IMR-90 (cell line): Measurements from ENCODE around the gene DHRS12. TPM values are rescaled to one million over a fixed set of nuclear protein-coding genes. Genes with fewer than 3 reads are reported as not detected.

Experiments
- ATAC-seq: fragments of 200-7000 bp; cut with Tn5 transposase; 2 replicates; pipeline ENCODE4 v1.9.1; 2020; ENCODE audit warnings: low read depth, mild to moderate bottlenecking, moderate library complexity
- BruUV-seq: library from RNA; stranded (reverse); fragments of 400-500 nt; replicated peaks from 2 replicates; lab custom pipeline; 2021; lab: Mats Ljungman, UMichigan
- CTCF ChIA-PET: fragments of 300-600 bp; formaldehyde crosslinking; extraction: SDS; loops from one replicate; lab custom pipeline; 2021; ENCODE audit warnings: antibody characterized with exemption; lab: Yijun Ruan, JAX
- POLR2A ChIA-PET: fragments of 300-600 bp; sonication (Branson Sonifier 250); formaldehyde crosslinking; loops from one replicate; lab custom pipeline; 2022; ENCODE audit warnings: antibody characterized with exemption; ENCODE audit not compliant: unreplicated experiment; lab: Charles Lee
- DNase-seq: peaks from one replicate; pipeline ENCODE4 v3.0.0; 2013
- H2AFZ ChIP-seq: replicated peaks from 2 replicates; pipeline ENCODE3; 2013; ENCODE audit warnings: low read length, mild to moderate bottlenecking; ENCODE audit not compliant: poor library complexity
- H2AK5ac ChIP-seq: 2 replicates; pipeline ENCODE4 v1.6.1; 2013; ENCODE audit warnings: low read depth, low read length, inconsistent platforms
- H2AK9ac ChIP-seq: replicated peaks from 2 replicates; pipeline ENCODE3; 2013; ENCODE audit warnings: mild to moderate bottlenecking, low read depth, low read length, moderate library complexity; ENCODE audit not compliant: poor library complexity
- H2BK120ac ChIP-seq: 2 replicates; pipeline ENCODE4 v1.6.1; 2013; ENCODE audit warnings: low read depth, low read length, inconsistent platforms
- H2BK15ac ChIP-seq: 3 replicates; pipeline ENCODE4 v1.6.1; 2013; ENCODE audit warnings: low read depth, low read length, inconsistent platforms
- H2BK20ac ChIP-seq: 2 replicates; pipeline ENCODE4 v1.6.1; 2013; ENCODE audit warnings: low read depth, mild to moderate bottlenecking, inconsistent platforms, low read length, moderate library complexity
- H2BK5ac ChIP-seq: 2 replicates; pipeline ENCODE4 v1.6.1; 2013; ENCODE audit warnings: mild to moderate bottlenecking, low read depth, low read length, inconsistent platforms; ENCODE audit not compliant: poor library complexity, severe bottlenecking
- H3K14ac ChIP-seq: replicated peaks from 2 replicates; pipeline ENCODE4 v1.6.1; 2013; ENCODE audit warnings: low read depth, low read length, inconsistent platforms
- H3K18ac ChIP-seq: 2 replicates; pipeline ENCODE4 v1.6.1; 2013; ENCODE audit warnings: low read depth, low read length, control low read depth
- H3K23ac ChIP-seq: 2 replicates; pipeline ENCODE4 v1.6.1; 2013; ENCODE audit warnings: low read depth, low read length, inconsistent platforms
- H3K27ac ChIP-seq: 2 replicates; pipeline ENCODE4 v1.5.1; 2013; ENCODE audit warnings: mild to moderate bottlenecking, control low read depth, low read length; ENCODE audit not compliant: insufficient read depth
- H3K27me3 ChIP-seq: 2 replicates; pipeline ENCODE4 v1.6.1; 2013; ENCODE audit warnings: low read length; ENCODE audit not compliant: control insufficient read depth, insufficient read depth
- H3K36me3 ChIP-seq: 2 replicates; pipeline ENCODE4 v1.6.1; 2013; ENCODE audit warnings: low read length, mixed read lengths; ENCODE audit not compliant: control insufficient read depth, insufficient read depth
- H3K4ac ChIP-seq: 2 replicates; pipeline ENCODE4 v1.6.1; 2013; ENCODE audit warnings: low read depth, low read length, inconsistent platforms
- H3K4me1 ChIP-seq: 2 replicates; pipeline ENCODE4 v1.6.1; 2013; ENCODE audit warnings: low read length, mixed read lengths; ENCODE audit not compliant: control insufficient read depth, insufficient read depth
- H3K4me2 ChIP-seq: 2 replicates; pipeline ENCODE4 v1.6.1; 2013; ENCODE audit warnings: low read depth, mild to moderate bottlenecking, control low read depth, low read length, moderate library complexity
- H3K4me3 ChIP-seq: 2 replicates; pipeline ENCODE4 v1.5.1; 2013; ENCODE audit warnings: low read depth, mild to moderate bottlenecking, control low read depth, low read length, moderate library complexity; ENCODE audit not compliant: insufficient read depth
- H3K56ac ChIP-seq: 2 replicates; pipeline ENCODE4 v1.6.1; 2013; ENCODE audit warnings: low read length, inconsistent platforms; ENCODE audit not compliant: insufficient read depth; ENCODE audit errors: extremely low read depth
- H3K79me1 ChIP-seq, 2 experiments: 2 replicates each; pipeline ENCODE4 v1.6.1; 2013; ENCODE audit warnings: low read length in 2 of 2, inconsistent platforms in 1 of 2, low read depth in 1 of 2
- H3K9ac ChIP-seq: 2 replicates; pipeline ENCODE4 v1.6.1; 2013; ENCODE audit warnings: low read depth, low read length, control low read depth
- H3K9me1 ChIP-seq: 2 replicates; pipeline ENCODE4 v1.6.1; 2013; ENCODE audit warnings: low read length, inconsistent platforms; ENCODE audit not compliant: insufficient read depth
- H3K9me3 ChIP-seq: 2 replicates; pipeline ENCODE4 v1.6.1; 2013; ENCODE audit warnings: low read length; ENCODE audit not compliant: control insufficient read depth, insufficient read depth
- H4K20me1 ChIP-seq: 2 replicates; pipeline ENCODE4 v1.6.1; 2013; ENCODE audit warnings: low read length, inconsistent platforms; ENCODE audit not compliant: insufficient read depth
- H4K5ac ChIP-seq: 2 replicates; pipeline ENCODE4 v1.6.1; 2013; ENCODE audit warnings: mild to moderate bottlenecking, low read depth, low read length, control low read depth
- H4K8ac ChIP-seq, 2 experiments: 2 replicates each; pipeline ENCODE4 v1.6.1; 2013; ENCODE audit warnings: low read depth in 2 of 2, low read length in 2 of 2, control low read depth in 1 of 2, inconsistent platforms in 1 of 2
- H4K91ac ChIP-seq: 2 replicates; pipeline ENCODE4 v1.6.1; 2013; ENCODE audit warnings: low read depth, low read length, inconsistent platforms; ENCODE audit not compliant: insufficient read depth
- BHLHE40 ChIP-seq: fragments of 150-350 bp; IDR thresholded peaks from 2 replicates; pipeline ENCODE4 v1.6.1; 2016; ENCODE audit warnings: mild to moderate bottlenecking, low read depth, low read length
- CEBPB ChIP-seq: IDR thresholded peaks from 2 replicates; pipeline ENCODE4 v1.6.1; 2012; ENCODE audit warnings: low read depth, low read length, improper control_type of control experiment
- CHD1 ChIP-seq: IDR thresholded peaks from 2 replicates; pipeline ENCODE4 v1.6.1; 2012; ENCODE audit warnings: low read depth, low read length, improper control_type of control experiment
- ELK1 ChIP-seq: fragments of 150-350 bp; IDR thresholded peaks from 2 replicates; pipeline ENCODE4 v1.6.1; 2016; ENCODE audit warnings: low read depth, mild to moderate bottlenecking, low read length, moderate library complexity, borderline replicate concordance
- MAFK ChIP-seq: IDR thresholded peaks from 2 replicates; pipeline ENCODE4 v1.6.1; 2012; ENCODE audit warnings: low read depth, low read length, improper control_type of control experiment
- MAZ ChIP-seq: IDR thresholded peaks from 2 replicates; pipeline ENCODE4 v1.6.1; 2012; ENCODE audit warnings: low read depth, mild to moderate bottlenecking, low read length, improper control_type of control experiment, moderate library complexity, borderline replicate concordance
- MXI1 ChIP-seq: IDR thresholded peaks from 2 replicates; pipeline ENCODE4 v1.6.1; 2012; ENCODE audit warnings: low read depth, mild to moderate bottlenecking, low read length, moderate library complexity, borderline replicate concordance
- NFE2L2 ChIP-seq: fragments of 150-350 bp; IDR thresholded peaks from 2 replicates; pipeline ENCODE4 v1.6.1; 2016; ENCODE audit warnings: low read depth, mild to moderate bottlenecking, low read length
- POLR2A ChIP-seq: IDR thresholded peaks from 2 replicates; pipeline ENCODE4 v1.6.1; 2012; ENCODE audit warnings: mild to moderate bottlenecking, low read depth, low read length
- RAD21 ChIP-seq: IDR thresholded peaks from 2 replicates; pipeline ENCODE4 v1.6.1; 2012; ENCODE audit warnings: low read length, improper control_type of control experiment
- RCOR1 ChIP-seq: IDR thresholded peaks from 2 replicates; pipeline ENCODE4 v1.6.1; 2012; ENCODE audit warnings: mild to moderate bottlenecking, low read length, improper control_type of control experiment; ENCODE audit not compliant: insufficient replicate concordance
- RFX5 ChIP-seq: IDR thresholded peaks from 2 replicates; pipeline ENCODE4 v1.8.0; 2012; ENCODE audit warnings: low read depth, mild to moderate bottlenecking, low read length, moderate library complexity
- SMC3 ChIP-seq: fragments of 150-350 bp; IDR thresholded peaks from 2 replicates; pipeline ENCODE4 v1.6.1; 2016; ENCODE audit warnings: low read depth, mild to moderate bottlenecking, antibody characterized with exemption, low read length, moderate library complexity
- USF2 ChIP-seq: fragments of 150-350 bp; IDR thresholded peaks from 2 replicates; pipeline ENCODE4 v1.6.1; 2017; ENCODE audit warnings: mild to moderate bottlenecking, antibody characterized with exemption, low read length, low read depth
- WGBS, 2 experiments: methylation state at CpG; one replicate each; pipeline versions ENCODE4 v1.1.5 to v1.1.7; 2013; ENCODE audit warnings: missing lambda C conversion rate in 2 of 2; ENCODE audit not compliant: insufficient read length in 1 of 2; ENCODE audit errors: extremely low coverage in 2 of 2; 5-methylcytosine and 5-hydroxymethylcytosine counted together
- dilution Hi-C: fragments of 300-500 bp; cut with HindIII; formaldehyde crosslinking; loops from one replicate; pipeline ENCODE4 v1.14.3; 2018; ENCODE audit warnings: low sequenced_read_pairs; ENCODE audit not compliant: unreplicated experiment
- in situ Hi-C: fragments of 300-500 bp; cut with MboI; formaldehyde crosslinking; loops from 3 replicates; pipeline ENCODE4 v1.14.3; 2019; ENCODE audit warnings: low sequenced_read_pairs, inconsistent platforms, mixed read lengths
- intact Hi-C: fragments of 100-400 bp; cut with micrococcal nuclease; formaldehyde crosslinking; loops from 2 replicates; pipeline ENCODE4 v1.10.0; 2022
- polyA plus RNA-seq, 3 experiments: library from polyadenylated mRNA; depleted of rRNA; stranded (reverse); fragments of >200 nt; gene quantifications; 2 replicates each; pipeline ENCODE4 v1.2.3, GENCODE V29; 2012; ENCODE audit warnings: low replicate concordance in 1 of 3
- total RNA-seq: library from RNA; depleted of rRNA; stranded (reverse); fragments of >200 nt; gene quantifications from 2 replicates; pipeline ENCODE4 v1.2.3, GENCODE V29; 2012

DHRS12 gene
- total and polyA plus RNA-seq, 2 of the 4 experiments (the other 2 are of a cell fraction): 1.3 to 1.6 TPM

DNA sequence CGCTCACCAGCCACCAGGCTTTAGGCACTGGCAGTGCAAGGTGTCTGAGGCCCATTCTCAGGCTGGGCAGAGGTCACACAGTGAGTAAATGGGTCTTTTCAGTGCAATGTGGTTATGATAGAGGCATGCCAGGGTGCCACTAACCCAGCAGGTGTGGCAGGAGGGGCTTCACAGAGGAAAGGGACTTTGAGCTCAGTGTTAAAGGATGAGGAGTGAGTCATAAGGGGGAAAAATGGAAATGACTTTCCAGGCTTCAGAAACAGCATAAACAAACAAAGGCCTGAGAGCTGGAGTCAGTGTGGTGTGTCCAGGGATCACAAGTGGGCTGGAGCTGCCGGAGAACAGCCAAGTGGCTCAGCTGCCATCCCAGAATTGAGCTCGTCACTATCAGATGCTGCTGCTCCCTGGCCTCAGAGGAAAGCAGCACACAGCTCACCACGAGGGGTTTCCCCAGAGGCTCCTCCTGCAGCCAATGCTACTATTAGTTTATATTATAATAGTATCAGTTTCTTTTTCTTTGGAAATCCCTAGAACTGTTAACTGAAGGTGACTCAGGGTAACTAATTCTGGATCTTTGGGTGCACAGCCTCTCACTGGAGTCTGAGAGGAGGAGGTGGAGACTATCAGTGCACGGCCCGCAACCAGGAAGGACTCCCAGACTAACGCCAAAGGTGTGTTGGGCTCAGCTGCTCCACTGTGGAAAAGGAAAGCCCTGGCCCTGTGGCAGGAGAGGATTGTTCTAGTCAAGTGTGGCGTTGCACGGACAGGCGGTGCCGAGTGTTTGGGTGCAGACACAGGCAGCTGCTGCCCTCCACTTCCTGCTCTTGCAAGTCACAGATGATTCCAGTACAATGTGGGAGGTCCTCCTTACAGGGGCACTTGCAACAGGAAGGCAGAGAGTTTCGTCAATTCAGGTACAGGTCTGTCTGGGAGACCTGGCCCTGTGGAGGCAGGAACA lies 39.5 kb downstream of the DHRS12 start (continued):
- no peak for TF ChIP-seq CEBPB

DNA sequence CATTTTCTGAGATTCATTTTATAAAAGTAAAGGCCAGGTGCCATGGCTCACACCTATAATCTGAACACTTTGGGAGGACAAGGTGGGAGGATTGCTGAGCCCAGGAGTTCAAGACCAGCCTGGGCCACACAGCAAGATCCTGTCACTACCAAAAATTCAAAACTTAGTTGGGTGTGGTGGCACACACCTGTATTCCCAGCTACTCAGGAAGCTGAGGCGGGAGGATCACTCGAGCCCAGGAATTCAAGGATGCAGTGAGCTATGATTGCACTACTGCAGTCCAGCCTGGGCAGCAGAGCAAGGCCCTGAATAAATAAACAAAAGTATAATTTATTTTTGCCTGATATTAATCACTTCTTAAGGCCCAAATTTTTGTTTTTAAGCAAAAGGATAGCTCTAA lies 40.5 kb downstream of the DHRS12 start:
- peaks cover 8 to 40% of the 10 kb centered on the region in 2 experiments; a peak in 3 of 4 replicates for H3K79me1 ChIP-seq
- H2AK9ac ChIP-seq: no peak overlapping the region
- no peak overlapping the region for H3K23ac ChIP-seq
- H3K9me1 ChIP-seq: peaks cover 28% of the 10 kb centered on the region
- peaks cover 23% of the 10 kb centered on the region for H3K4me1 ChIP-seq
- no peak overlapping the region for H3K4me2 ChIP-seq
- no peak overlapping the region for H3K18ac ChIP-seq
- ChIA-PET CTCF (interaction anchor here (1.0 kb wide), 1 partner anchor 173 kb away, joined by 3 read pairs; no protein-coding TSS in a partner anchor), POLR2A (no interaction called here)
- no peak overlapping the region for H3K14ac ChIP-seq
- no peak overlapping the region for H2BK5ac ChIP-seq
- H3K27me3 ChIP-seq: no peaks in the 10 kb centered on the region
- no peak overlapping the region for H3K27ac ChIP-seq
- H4K20me1 ChIP-seq: peaks cover 18% of the 10 kb centered on the region
- H3K56ac ChIP-seq: no peak overlapping the region
- H3K36me3 ChIP-seq: peaks cover 4% of the 10 kb centered on the region
- no peak for ATAC-seq
- H2BK120ac ChIP-seq: no peak overlapping the region
- no peak overlapping the region for H4K8ac ChIP-seq
- no peak overlapping the region for H3K4me3 ChIP-seq
- TSS peak; percentile 4 for BruUV-seq
- H3K9me3 ChIP-seq: no peaks in the 10 kb centered on the region
- H2BK20ac ChIP-seq: no peak overlapping the region
- peak overlapping the region; percentile 54; the same call in 1 of the 2 replicates for H2AK5ac ChIP-seq
- WGBS, 2 experiments: no CpG with 5 or more reads among the region's 2 CpGs
- H2BK15ac ChIP-seq: no peak overlapping the region
- no peak overlapping the region for H3K9ac ChIP-seq
- H4K5ac ChIP-seq: no peak overlapping the region
- dilution Hi-C loops: no loop called here
- no peak overlapping the region for H4K91ac ChIP-seq
- in situ Hi-C loops: no loop called here
- intact Hi-C loops: loop anchor here (10.0 kb wide), 1 partner anchor 309 kb away; the partner anchor contains the start of gene INTS6
- no peak overlapping the region for H2AFZ ChIP-seq
- no peak overlapping the region; the same call in 1 of the 2 replicates for H3K4ac ChIP-seq
- DNase-seq: no peak
- TF ChIP-seq RCOR1 (no peak), ELK1 (no peak), MAFK (no peak), MXI1 (no peak), RFX5 (no peak), CEBPB (no peak), NFE2L2 (no peak), SMC3 (no peak), USF2 (no peak), CHD1 (no peak), BHLHE40 (no peak), MAZ (no peak), RAD21 (no peak), POLR2A (no peak)
